ENCODE measurements around the gene ZFP36L2. TPM values are rescaled to one million over a fixed set of nuclear protein-coding genes. Genes with fewer than 3 reads are reported as not detected.
A peak's percentile ranks its signal among the peaks of the same experiment; 100 is the strongest.

Gene ZFP36L2
- total RNA-seq, 3 donors from 2014 or later, result 111 to 155 (median 124) TPM

- no peak overlapping the region for H3K27ac ChIP-seq
- intact Hi-C loops (cut with DNase I; ENCODE audit: low total_unique reads), result no loop called here
- no peaks in the 10 kb centered on the region for H3K27me3 ChIP-seq
These were observed 23.0 kb downstream of the ZFP36L2 start for GRCh38 chr2:43203373-43203772.

DNA sequence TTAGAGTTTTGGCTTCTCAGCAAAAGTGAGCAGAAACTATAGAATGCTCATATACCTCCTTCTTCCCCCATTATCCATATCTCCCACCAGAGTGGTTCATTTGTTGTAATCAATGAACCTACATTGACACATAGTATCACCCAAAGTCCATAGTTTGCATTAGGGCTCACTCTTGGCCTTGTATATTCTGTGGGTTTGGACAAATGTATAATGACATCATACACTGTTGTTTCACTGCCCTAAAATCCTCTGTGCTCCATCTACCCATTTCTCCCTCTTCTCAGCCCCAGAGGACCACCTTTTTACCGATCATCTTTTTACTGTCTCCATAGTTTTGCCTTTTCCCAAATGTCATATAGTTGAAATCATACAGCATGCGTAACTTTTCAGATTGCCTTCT, 24.1 kb downstream of the ZFP36L2 start:
- Histone ChIP-seq H3K4me1 (no peaks in the 10 kb centered on the region), H3K27me3 (no peaks in the 10 kb centered on the region), H3K9me3 (no peaks in the 10 kb centered on the region), H3K27ac (no peak overlapping the region), H3K36me3 (no peaks in the 10 kb centered on the region), H3K4me3 (no peak overlapping the region)
- no peak for DNase-seq (ENCODE audit: low spot score in 2 of 2)
- TF ChIP-seq POLR2A (IDR thresholded peaks at IDR 0.05) (no peak), CTCF (IDR thresholded peaks at IDR 0.05) (no peak), POLR2AphosphoS5 (IDR thresholded peaks at IDR 0.05) (no peak)
- intact Hi-C loops (cut with DNase I; ENCODE audit: low total_unique reads), result no loop called here

More at GRCh38 chr2:43203373-43203772, 23.0 kb downstream of the ZFP36L2 start:
- DNase-seq (ENCODE audit: low spot score in 2 of 2), result no peak
- Histone ChIP-seq H3K4me3 (no peak overlapping the region), H3K4me1 (no peaks in the 10 kb centered on the region), H3K9me3 (no peaks in the 10 kb centered on the region), H3K36me3 (no peaks in the 10 kb centered on the region)
- TF ChIP-seq POLR2AphosphoS5 (IDR thresholded peaks at IDR 0.05), result no peak
- no peak for TF ChIP-seq POLR2A (IDR thresholded peaks at IDR 0.05)
- TF ChIP-seq CTCF (IDR thresholded peaks at IDR 0.05), result no peak

- no peak overlapping the region for H3K27ac ChIP-seq
- H3K4me1 ChIP-seq, result no peaks in the 10 kb centered on the region
- no peaks in the 10 kb centered on the region for H3K36me3 ChIP-seq
- intact Hi-C loops (cut with DNase I; ENCODE audit: low total_unique reads), result no loop called here
- TF ChIP-seq CTCF (IDR thresholded peaks at IDR 0.05) (no peak), POLR2A (IDR thresholded peaks at IDR 0.05) (no peak), POLR2AphosphoS5 (IDR thresholded peaks at IDR 0.05) (no peak)
- DNase-seq (ENCODE audit: low spot score in 2 of 2), result no peak
- no peaks in the 10 kb centered on the region for H3K27me3 ChIP-seq
- H3K4me3 ChIP-seq, result no peak overlapping the region
- H3K9me3 ChIP-seq, result no peaks in the 10 kb centered on the region
These were observed 24.9 kb downstream of the ZFP36L2 start for GRCh38 chr2:43201497-43201896.

DNA sequence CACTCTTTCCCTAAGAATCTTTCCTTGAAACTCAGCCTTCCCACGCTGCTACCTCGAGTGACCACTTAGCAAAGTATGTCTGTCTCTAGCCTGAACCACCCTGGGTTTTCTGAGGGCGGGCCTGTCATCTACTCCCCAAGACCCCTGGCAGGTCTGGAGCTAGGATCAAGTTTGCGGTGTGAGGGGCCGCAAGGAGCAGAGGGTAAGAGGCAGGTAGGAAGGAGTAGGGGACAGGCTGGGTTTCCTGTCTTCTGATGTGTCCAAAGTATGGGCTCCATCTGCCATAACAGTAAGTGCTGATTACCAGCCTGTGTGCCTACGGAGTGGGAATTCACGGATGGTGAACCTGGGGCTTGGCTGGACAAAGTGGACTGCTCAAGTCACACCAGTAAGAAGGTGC, 25.4 kb downstream of the ZFP36L2 start:
- Histone ChIP-seq H3K4me1 (no peaks in the 10 kb centered on the region), H3K9me3 (no peaks in the 10 kb centered on the region), H3K36me3 (no peaks in the 10 kb centered on the region), H3K27me3 (no peaks in the 10 kb centered on the region), H3K4me3 (no peak overlapping the region), H3K27ac (no peak overlapping the region)
- no peak for DNase-seq (ENCODE audit: low spot score in 2 of 2)
- TF ChIP-seq POLR2A (IDR thresholded peaks at IDR 0.05) (no peak), CTCF (IDR thresholded peaks at IDR 0.05) (no peak), POLR2AphosphoS5 (IDR thresholded peaks at IDR 0.05) (no peak)
- intact Hi-C loops (cut with DNase I; ENCODE audit: low total_unique reads), result no loop called here

- Histone ChIP-seq H3K27me3 (no peaks in the 10 kb centered on the region), H3K36me3 (no peaks in the 10 kb centered on the region), H3K9me3 (no peaks in the 10 kb centered on the region), H3K4me1 (no peaks in the 10 kb centered on the region), H3K27ac (peak overlapping the region in 1 of 2 donors; percentile 48), H3K4me3 (no peak overlapping the region)
- TF ChIP-seq POLR2AphosphoS5 (IDR thresholded peaks at IDR 0.05) (no peak), POLR2A (IDR thresholded peaks at IDR 0.05) (no peak), CTCF (IDR thresholded peaks at IDR 0.05) (no peak)
- no peak for DNase-seq (ENCODE audit: low spot score in 2 of 2)
- intact Hi-C loops (cut with DNase I; ENCODE audit: low total_unique reads), result no loop called here
These were observed 26.6 kb downstream of the ZFP36L2 start for GRCh38 chr2:43199492-43200488.
